Keratinocyte (primary cell): ENCODE results near the gene RARA. TPM values are rescaled to one million over a fixed set of nuclear protein-coding genes. Genes with fewer than 3 reads are reported as not detected.

Experiments used
- DNase-seq: peaks from one replicate; pipeline ENCODE4 v3.0.0-alpha.2; 2011; ENCODE audit warnings: low read depth, missing footprints, low spot score
- FAIRE-seq: peaks from 2 replicates; lab custom pipeline; 2011; peaks lifted over from hg19 to GRCh38; lab: Jason Lieb, UNC
- H2AFZ ChIP-seq: 2 replicates; pipeline ENCODE4 v1.6.0; 2012; ENCODE audit warnings: low read length, control low read depth, inconsistent platforms; ENCODE audit not compliant: control insufficient read depth
- H3K27ac ChIP-seq: 2 replicates; pipeline ENCODE4 v1.5.1; 2011; ENCODE audit warnings: low read length; ENCODE audit not compliant: control insufficient read depth, insufficient read depth
- H3K27me3 ChIP-seq: 3 replicates; pipeline ENCODE4 v1.6.0; 2011; ENCODE audit warnings: low read length; ENCODE audit not compliant: control insufficient read depth, insufficient read depth; ENCODE audit errors: extremely low read depth
- H3K36me3 ChIP-seq, 2 experiments: 2 replicates in 1 of 2; 3 replicates in 1 of 2; pipeline ENCODE4 v1.5.1; 2011; ENCODE audit warnings: low read length in 2 of 2, mild to moderate bottlenecking in 1 of 2; ENCODE audit not compliant: control insufficient read depth in 2 of 2, insufficient read depth in 2 of 2; ENCODE audit errors: extremely low read depth in 1 of 2
- H3K4me1 ChIP-seq: 3 replicates; pipeline ENCODE4 v1.5.1; 2011; ENCODE audit warnings: low read length; ENCODE audit not compliant: control insufficient read depth, insufficient read depth; ENCODE audit errors: extremely low read depth
- H3K4me2 ChIP-seq: 3 replicates; pipeline ENCODE4 v1.6.0; 2011; ENCODE audit warnings: low read depth, low read length; ENCODE audit not compliant: control insufficient read depth, insufficient read depth; ENCODE audit errors: extremely low read depth
- H3K4me3 ChIP-seq, 3 experiments: fragments of 200-600 bp in 1 of 3; sonication (generic) in 1 of 3; 2 replicates in 2 of 3; 3 replicates in 1 of 3; pipeline ENCODE4 v1.5.1; 2011 to 2016; ENCODE audit warnings: low read length in 3 of 3, mild to moderate bottlenecking in 3 of 3, control low read depth in 2 of 3, inconsistent platforms in 1 of 3, low read depth in 1 of 3, mixed read lengths in 1 of 3, mixed run types in 1 of 3, moderate library complexity in 1 of 3; ENCODE audit not compliant: control insufficient read depth in 2 of 3, insufficient read depth in 2 of 3; ENCODE audit errors: extremely low read depth in 1 of 3
- H3K79me2 ChIP-seq: 2 replicates; pipeline ENCODE4 v1.6.0; 2012; ENCODE audit warnings: low read length; ENCODE audit not compliant: control insufficient read depth, insufficient read depth
- H3K9ac ChIP-seq: 3 replicates; pipeline ENCODE4 v1.6.0; 2011; ENCODE audit warnings: low read length; ENCODE audit not compliant: control insufficient read depth, insufficient read depth; ENCODE audit errors: extremely low read depth
- H3K9me1 ChIP-seq: 3 replicates; pipeline ENCODE4 v1.6.0; 2011; ENCODE audit warnings: low read length; ENCODE audit not compliant: control insufficient read depth, insufficient read depth; ENCODE audit errors: extremely low read depth
- H3K9me3 ChIP-seq: 2 replicates; pipeline ENCODE4 v1.5.1; 2012; ENCODE audit warnings: low read depth, low read length; ENCODE audit not compliant: control insufficient read depth
- H4K20me1 ChIP-seq: 3 replicates; pipeline ENCODE4 v1.6.0; 2011; ENCODE audit warnings: low read length; ENCODE audit not compliant: control insufficient read depth, insufficient read depth; ENCODE audit errors: extremely low read depth
- EZH2 ChIP-seq: IDR thresholded peaks from one replicate; pipeline ENCODE4 v1.6.1; 2012; ENCODE audit warnings: inconsistent platforms, mild to moderate bottlenecking, low read length, moderate library complexity
- dilution Hi-C: fragments of 300-500 bp; cut with MboI; formaldehyde crosslinking; loops from one replicate; pipeline ENCODE4 v1.7.0; 2020; ENCODE audit warnings: low sequenced_read_pairs; ENCODE audit not compliant: extremely low pct_ligation_motif_present
- polyA plus RNA-seq, 5 experiments: library from polyadenylated mRNA; depleted of rRNA in 3 of 5; stranded (reverse) in 3 of 5; stranded (forward) in 1 of 5; unstranded in 1 of 5; fragments of >200 nt; gene quantifications; 1 replicate in 1 of 5; 2 replicates in 3 of 5; 3 replicates in 1 of 5; pipeline versions ENCODE4 v1.2.1 to v1.2.3, GENCODE V29; 2011 to 2012; ENCODE audit warnings: missing spikeins in 2 of 5, low read depth in 1 of 5, low replicate concordance in 1 of 5
- TF ChIP-seq, protein P1 (sequence below), 3 experiments: IDR thresholded peaks in 1 of 3; conservative IDR thresholded peaks in 1 of 3; optimal IDR thresholded peaks in 1 of 3; 2 replicates in 2 of 3; 3 replicates in 1 of 3; pipeline versions ENCODE3 to v1.5.1; 2011; ENCODE audit warnings: low read length in 3 of 3, mild to moderate bottlenecking in 3 of 3, moderate library complexity in 2 of 3, control low read depth in 1 of 3, inconsistent platforms in 1 of 3; ENCODE audit not compliant: insufficient read depth in 2 of 3; ENCODE audit errors: extremely low read depth in 1 of 3

Gene RARA
- polyA plus RNA-seq, 1 donor (not counting 4 experiments of a cell fraction or from before 2014, with no cell fraction given), result 3.8 TPM

DNA sequence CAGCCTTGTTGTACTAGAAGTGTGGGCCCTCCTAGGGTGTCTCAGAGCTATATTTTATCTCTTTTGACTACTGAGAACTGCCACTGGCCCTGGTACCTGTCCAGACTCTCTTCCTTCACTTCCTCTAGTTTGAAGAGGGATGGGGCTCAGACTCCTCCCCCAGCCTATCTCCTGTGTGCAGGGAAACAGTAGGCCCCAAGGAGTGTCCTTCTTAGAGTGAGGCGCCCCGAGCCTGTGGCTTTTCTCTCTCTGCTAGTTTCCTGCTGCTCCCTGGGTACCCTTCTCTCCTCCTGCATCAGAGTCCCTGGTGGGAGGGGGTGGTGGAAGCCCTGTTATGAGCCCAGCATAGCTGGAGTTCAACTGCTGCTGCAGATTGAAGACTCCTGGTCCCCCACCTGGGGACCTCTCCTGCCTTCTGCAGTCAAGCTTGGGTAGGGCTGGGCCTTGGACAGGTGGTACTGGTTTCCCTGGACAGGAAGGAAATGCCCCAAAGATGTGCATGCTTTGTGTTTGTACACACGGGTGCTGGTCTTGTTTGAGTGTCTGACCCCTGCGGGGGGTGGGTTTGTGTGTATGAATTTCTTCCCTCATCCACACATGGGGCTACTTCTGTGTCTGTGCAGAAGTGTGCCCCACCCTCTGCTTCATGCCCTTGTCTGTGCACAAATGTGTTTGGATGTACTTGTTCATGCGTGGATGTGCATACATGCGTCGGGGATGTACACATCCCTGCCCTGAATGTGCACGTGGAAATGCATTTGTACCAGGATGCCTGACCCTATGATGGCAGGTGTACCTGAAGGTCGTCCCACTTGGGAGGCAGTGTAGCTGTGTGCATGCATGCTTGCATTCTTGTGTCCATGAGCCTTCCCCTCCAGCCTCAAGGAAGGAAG lies 6.9 kb downstream of the RARA start:
- no peak overlapping the region for H3K27ac ChIP-seq
- no peaks in the 10 kb centered on the region for H4K20me1 ChIP-seq
- no peak overlapping the region for H3K4me3 ChIP-seq
- no peak overlapping the region for H3K9ac ChIP-seq
- peaks cover 88% of the 10 kb centered on the region for H3K4me1 ChIP-seq
- peak overlapping the region; percentile 17 for H3K4me2 ChIP-seq
- H3K9me3 ChIP-seq, result no peaks in the 10 kb centered on the region
- H3K9me1 ChIP-seq, result no peaks in the 10 kb centered on the region
- H3K79me2 ChIP-seq, result peaks cover 28% of the 10 kb centered on the region
- no peak overlapping the region for H2AFZ ChIP-seq
- no peak for TF ChIP-seq EZH2
- TF ChIP-seq, protein P1, sequence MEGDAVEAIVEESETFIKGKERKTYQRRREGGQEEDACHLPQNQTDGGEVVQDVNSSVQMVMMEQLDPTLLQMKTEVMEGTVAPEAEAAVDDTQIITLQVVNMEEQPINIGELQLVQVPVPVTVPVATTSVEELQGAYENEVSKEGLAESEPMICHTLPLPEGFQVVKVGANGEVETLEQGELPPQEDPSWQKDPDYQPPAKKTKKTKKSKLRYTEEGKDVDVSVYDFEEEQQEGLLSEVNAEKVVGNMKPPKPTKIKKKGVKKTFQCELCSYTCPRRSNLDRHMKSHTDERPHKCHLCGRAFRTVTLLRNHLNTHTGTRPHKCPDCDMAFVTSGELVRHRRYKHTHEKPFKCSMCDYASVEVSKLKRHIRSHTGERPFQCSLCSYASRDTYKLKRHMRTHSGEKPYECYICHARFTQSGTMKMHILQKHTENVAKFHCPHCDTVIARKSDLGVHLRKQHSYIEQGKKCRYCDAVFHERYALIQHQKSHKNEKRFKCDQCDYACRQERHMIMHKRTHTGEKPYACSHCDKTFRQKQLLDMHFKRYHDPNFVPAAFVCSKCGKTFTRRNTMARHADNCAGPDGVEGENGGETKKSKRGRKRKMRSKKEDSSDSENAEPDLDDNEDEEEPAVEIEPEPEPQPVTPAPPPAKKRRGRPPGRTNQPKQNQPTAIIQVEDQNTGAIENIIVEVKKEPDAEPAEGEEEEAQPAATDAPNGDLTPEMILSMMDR (optimal IDR thresholded peaks at IDR 0.05 in 1 of 3, IDR thresholded peaks at IDR 0.05 in 1 of 3, conservative IDR thresholded peaks at IDR 0.05 in 1 of 3; ENCODE audit: extremely low read depth in 1 of 3, insufficient read depth in 2 of 3, low read length in 3 of 3), result no peak
- dilution Hi-C loops, result no loop called here
- DNase-seq, result no peak
- no peaks in the 10 kb centered on the region for H3K27me3 ChIP-seq
- FAIRE-seq, result peak; percentile 44
- no peaks in the 10 kb centered on the region for H3K36me3 ChIP-seq

DNA sequence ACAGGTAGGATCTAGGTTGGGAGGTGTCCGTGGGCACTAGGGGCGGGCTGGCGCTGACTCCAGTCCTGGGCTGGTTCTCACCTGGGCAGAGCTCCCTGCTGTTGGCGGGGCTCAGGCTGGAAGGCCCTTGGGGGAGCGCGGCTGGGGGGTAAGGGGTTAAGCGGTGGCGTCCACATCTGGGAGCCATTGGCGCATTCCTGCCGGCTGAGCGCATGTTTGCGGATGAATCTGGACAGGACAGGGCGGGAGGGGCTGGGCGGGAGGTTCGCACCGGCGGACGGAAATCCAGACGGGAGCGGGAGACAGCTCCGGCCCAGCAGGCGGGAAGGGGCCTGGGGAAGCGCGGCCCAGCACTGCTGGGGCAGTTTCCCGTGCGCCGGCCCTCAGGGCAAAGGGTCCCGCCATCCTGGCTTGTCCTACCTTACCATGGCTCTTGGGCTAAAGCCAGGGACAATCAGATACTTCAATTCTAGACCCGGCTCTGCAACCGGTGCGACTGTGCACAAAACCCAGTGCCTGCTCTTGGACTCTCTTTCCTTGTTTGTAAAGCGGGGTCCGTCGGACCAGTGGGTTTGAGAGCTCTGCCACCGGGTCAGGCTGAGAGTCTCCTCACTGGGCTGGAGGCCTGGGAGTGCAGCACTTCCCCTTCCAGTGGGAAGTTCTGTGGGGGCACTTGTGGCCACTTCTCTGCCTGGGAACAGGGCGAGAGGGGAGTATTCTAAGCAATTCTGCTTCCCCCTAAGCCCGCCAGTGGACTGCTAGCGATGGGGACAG lies 7.8 kb downstream of the RARA start:
- Histone ChIP-seq H3K27ac (peak overlapping the region; percentile 95), H3K4me1 (peaks cover 88% of the 10 kb centered on the region), H3K4me3 (peak overlapping the region; percentile 86 to 95 (median 92)), H3K79me2 (peaks cover 36% of the 10 kb centered on the region), H3K36me3 (no peaks in the 10 kb centered on the region), H4K20me1 (peaks cover 5% of the 10 kb centered on the region), H3K27me3 (no peaks in the 10 kb centered on the region), H3K4me2 (peak overlapping the region; percentile 98), H3K9me3 (no peaks in the 10 kb centered on the region), H3K9me1 (no peaks in the 10 kb centered on the region), H3K9ac (peak overlapping the region; percentile 95), H2AFZ (peak overlapping the region; percentile 23)
- no peak for DNase-seq
- peak; percentile 13 for FAIRE-seq
- dilution Hi-C loops, result no loop called here
- TF ChIP-seq EZH2, result no peak
- TF ChIP-seq, protein P1 (optimal IDR thresholded peaks at IDR 0.05 in 1 of 3, IDR thresholded peaks at IDR 0.05 in 1 of 3, conservative IDR thresholded peaks at IDR 0.05 in 1 of 3; ENCODE audit: extremely low read depth in 1 of 3, insufficient read depth in 2 of 3, low read length in 3 of 3), result peak in 1 of 3 experiments; percentile 10
